SK-N-SH treated with all-trans-retinoic acid at 6 μM for 48 hours (cell line): ENCODE measurements around the gene ZNF569.

Source experiments
- ATAC-seq: fragments of 200-7000 bp; cut with Tn5 transposase; 3 replicates; pipeline ENCODE4 v1.9.1; 2020; ENCODE audit warnings: mild to moderate bottlenecking, moderate library complexity
- BACH2 ChIP-seq: fragments of 250-450 bp; sonication (Bioruptor Pico); IDR thresholded peaks from 2 replicates; pipeline ENCODE4 v1.9.0; 2021; ENCODE audit warnings: mild to moderate bottlenecking, borderline replicate concordance
- CREB5 ChIP-seq: fragments of 250-450 bp; sonication (Bioruptor Pico); IDR thresholded peaks from 2 replicates; pipeline ENCODE4 v1.5.1; 2020; ENCODE audit warnings: low read depth, mild to moderate bottlenecking, moderate library complexity
- CSDC2 ChIP-seq: fragments of 250-450 bp; sonication (Bioruptor Pico); IDR thresholded peaks from 2 replicates; pipeline ENCODE4 v1.5.0; 2020; ENCODE audit warnings: mild to moderate bottlenecking, moderate library complexity
- CSRNP3 ChIP-seq: fragments of 250-450 bp; sonication (Bioruptor Pico); IDR thresholded peaks from 2 replicates; pipeline ENCODE4 v1.5.1; 2021; ENCODE audit warnings: mild to moderate bottlenecking, moderate library complexity
- ESRRG ChIP-seq: fragments of 250-450 bp; sonication (Bioruptor Pico); IDR thresholded peaks from 2 replicates; pipeline ENCODE4 v1.6.1; 2021; ENCODE audit warnings: mild to moderate bottlenecking
- GLIS3 ChIP-seq: fragments of 250-450 bp; sonication (Bioruptor Pico); IDR thresholded peaks from 2 replicates; pipeline ENCODE4 v1.5.0; 2020; ENCODE audit warnings: mild to moderate bottlenecking, moderate library complexity
- ISL1 ChIP-seq: fragments of 250-450 bp; sonication (Bioruptor Pico); IDR thresholded peaks from 2 replicates; pipeline ENCODE4 v2.1.2; 2022; ENCODE audit warnings: mild to moderate bottlenecking, moderate library complexity
- PATZ1 ChIP-seq: fragments of 250-450 bp; sonication (Bioruptor Pico); IDR thresholded peaks from 2 replicates; pipeline ENCODE4 v1.8.0; 2020; ENCODE audit warnings: mild to moderate bottlenecking, moderate library complexity, borderline replicate concordance
- POU6F1 ChIP-seq: fragments of 250-450 bp; sonication (Bioruptor Pico); IDR thresholded peaks from 2 replicates; pipeline ENCODE4 v1.8.0; 2021; ENCODE audit warnings: low read depth, mild to moderate bottlenecking, moderate library complexity, borderline replicate concordance
- PPARA ChIP-seq: fragments of 250-450 bp; sonication (Bioruptor Pico); IDR thresholded peaks from 2 replicates; pipeline ENCODE4 v1.5.0; 2020; ENCODE audit warnings: mild to moderate bottlenecking, borderline replicate concordance
- RARB ChIP-seq: fragments of 250-450 bp; sonication (Bioruptor Pico); IDR thresholded peaks from 2 replicates; pipeline ENCODE4 v1.8.0; 2021; ENCODE audit warnings: mild to moderate bottlenecking, moderate library complexity
- SNAI2 ChIP-seq: fragments of 250-450 bp; sonication (Bioruptor Pico); IDR thresholded peaks from 2 replicates; pipeline ENCODE4 v1.5.0; 2020; ENCODE audit warnings: mild to moderate bottlenecking, moderate library complexity
- TSHZ2 ChIP-seq: fragments of 250-450 bp; sonication (Bioruptor Pico); IDR thresholded peaks from 2 replicates; pipeline ENCODE4 v1.5.0; 2020; ENCODE audit warnings: mild to moderate bottlenecking, moderate library complexity
- ZC3H10 ChIP-seq: fragments of 250-450 bp; sonication (Bioruptor Pico); IDR thresholded peaks from 2 replicates; pipeline ENCODE4 v1.5.1; 2021; ENCODE audit warnings: mild to moderate bottlenecking, moderate library complexity
- ZFP30 ChIP-seq: fragments of 450-650 bp; formaldehyde crosslinking; IDR thresholded peaks from 2 replicates; pipeline ENCODE4 v1.5.0; 2022; ENCODE audit warnings: mild to moderate bottlenecking, moderate library complexity
- ZNF70 ChIP-seq: fragments of 450-650 bp; formaldehyde crosslinking; IDR thresholded peaks from 2 replicates; pipeline ENCODE4 v1.5.0; 2020; ENCODE audit warnings: mild to moderate bottlenecking, moderate library complexity
- ZNF8 ChIP-seq: fragments of 450-650 bp; formaldehyde crosslinking; IDR thresholded peaks from 2 replicates; pipeline ENCODE4 v1.5.0; 2020; ENCODE audit warnings: mild to moderate bottlenecking, moderate library complexity

The ZNF569 gene

GRCh38 chr19:37507167-37507464 is 39.9 kb upstream of the ZNF569 start:
- no peak for ATAC-seq
- TF ChIP-seq ZNF70 (CRISPR knock-in tag) (no peak), CREB5 (no peak), CSRNP3 (no peak), BACH2 (CRISPR knock-in tag) (no peak), ZFP30 (CRISPR knock-in tag) (no peak), ZNF8 (no peak), RARB (CRISPR knock-in tag) (no peak), GLIS3 (CRISPR knock-in tag) (no peak), ESRRG (no peak), CSDC2 (CRISPR knock-in tag) (no peak), ISL1 (CRISPR knock-in tag) (no peak), SNAI2 (CRISPR knock-in tag) (no peak), ZC3H10 (CRISPR knock-in tag) (no peak), POU6F1 (CRISPR knock-in tag) (no peak), PATZ1 (no peak)
- TF ChIP-seq, all 23 proteins: peak for 0

- peak; percentile 93 for ATAC-seq
- TF ChIP-seq ZNF70 (CRISPR knock-in tag) (peak; percentile 53; the same call in 1 of the 2 replicates), PPARA (CRISPR knock-in tag) (no peak), TSHZ2 (CRISPR knock-in tag) (peak; percentile 50; the same call in 1 of the 2 replicates)
Observed at GRCh38 chr19:37506387-37507166, 39.3 kb upstream of the ZNF569 start, which contains the start of gene ZNF793. ZNF793 (plus strand) TSS chr19:37506939; CDS start chr19:37523440, 16,501 bp downstream.

- ATAC-seq, result peak; percentile 56
Observed at GRCh38 chr19:37505958-37506386, 38.7 kb upstream of the ZNF569 start.

More at GRCh38 chr19:37505958-37506386, 38.7 kb upstream of the ZNF569 start:
- TF ChIP-seq ZNF8 (no peak), CREB5 (no peak)
